Testis (tissue), 3 donors: ENCODE measurements around the gene MED25. TPM values are rescaled to one million over a fixed set of nuclear protein-coding genes. Genes with fewer than 3 reads are reported as not detected.

Source experiments
- DNase-seq: peaks from one replicate; pipeline ENCODE4 v3.0.0-alpha.2; 2019
- H3K27ac ChIP-seq, 2 donors: fragments of 200-600 bp; sonication (generic); one replicate each; pipeline ENCODE4 v1.5.1; 2019
- H3K27me3 ChIP-seq: fragments of 200-600 bp; sonication (generic); one replicate; pipeline ENCODE4 v1.5.1; 2019
- H3K36me3 ChIP-seq: fragments of 200-600 bp; sonication (generic); one replicate; pipeline ENCODE4 v1.5.1; 2017; ENCODE audit warnings: low read depth; ENCODE audit errors: missing control alignments
- H3K4me1 ChIP-seq: fragments of 200-600 bp; sonication (generic); one replicate; pipeline ENCODE4 v1.5.1; 2019
- H3K4me3 ChIP-seq, 2 donors: fragments of 200-600 bp; sonication (generic); one replicate each; pipeline ENCODE4 v1.5.1; 2017 to 2019
- H3K9me3 ChIP-seq: fragments of 200-600 bp; sonication (generic); one replicate; pipeline ENCODE4 v1.5.1; 2017
- POLR2A ChIP-seq: fragments of 450-650 bp; IDR thresholded peaks from one replicate; pipeline ENCODE4 v1.6.1; 2017; ENCODE audit warnings: antibody characterized with exemption, mild to moderate bottlenecking, moderate library complexity
- WGBS, 2 donors: methylation state at CpG; one replicate each; pipeline ENCODE4 v1.1.5; 2018; 5-methylcytosine and 5-hydroxymethylcytosine counted together
- intact Hi-C: fragments of 100-400 bp; cut with DNase I; formaldehyde crosslinking; loops from one replicate; pipeline ENCODE4 v1.15.1; 2023; ENCODE audit warnings: low total_unique reads
- polyA plus RNA-seq: library from polyadenylated mRNA; stranded (reverse); fragments of 350-450 nt; fragmentation: Illumina TruSeq; extraction: RNeasy Lipid Tissue Mini Kit (QIAGEN cat#74804); gene quantifications from one replicate; pipeline ENCODE4 v1.2.3, GENCODE V29; 2014; ENCODE audit warnings: low read depth, low replicate concordance; ENCODE audit not compliant: insufficient read depth
- total RNA-seq, 2 donors: library from RNA; depleted of rRNA; stranded (reverse); fragments of >200 nt; gene quantifications; one replicate each; pipeline ENCODE4 v1.2.3, GENCODE V29; 2016
- TF ChIP-seq, protein P1 (sequence below), 3 experiments: fragments of 450-650 bp in 2 of 3; fragments of 200-600 bp in 1 of 3; sonication (generic) in 1 of 3; IDR thresholded peaks; one replicate each; pipeline ENCODE4 v1.5.1; 2016 to 2019; ENCODE audit warnings: antibody characterized with exemption in 3 of 3, mild to moderate bottlenecking in 2 of 3, moderate library complexity in 1 of 3

The MED25 gene
- total and polyA plus RNA-seq, 3 donors from 2014 or later, result 156 to 246 (median 244) TPM

DNA sequence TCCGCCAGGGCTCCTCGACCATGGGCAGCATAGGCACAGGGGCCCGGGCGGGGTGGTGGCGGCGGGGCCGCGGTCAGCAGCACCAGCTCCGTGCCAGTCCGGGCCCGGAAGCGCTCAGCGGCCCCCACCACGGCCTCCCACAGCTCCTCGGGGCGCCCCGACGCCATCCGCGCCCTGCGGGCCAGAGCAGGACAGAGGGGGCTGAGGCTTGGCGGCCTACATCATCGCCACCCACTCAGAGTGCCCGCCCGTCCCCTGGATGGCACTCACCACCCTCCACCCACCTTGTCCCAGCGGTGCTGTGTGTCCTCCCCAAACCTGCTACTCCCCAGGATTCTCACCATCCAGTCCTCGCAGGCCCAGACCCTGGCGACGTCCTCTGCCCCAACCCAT, 55.0 kb downstream of the MED25 start:
- TF ChIP-seq, protein P1, sequence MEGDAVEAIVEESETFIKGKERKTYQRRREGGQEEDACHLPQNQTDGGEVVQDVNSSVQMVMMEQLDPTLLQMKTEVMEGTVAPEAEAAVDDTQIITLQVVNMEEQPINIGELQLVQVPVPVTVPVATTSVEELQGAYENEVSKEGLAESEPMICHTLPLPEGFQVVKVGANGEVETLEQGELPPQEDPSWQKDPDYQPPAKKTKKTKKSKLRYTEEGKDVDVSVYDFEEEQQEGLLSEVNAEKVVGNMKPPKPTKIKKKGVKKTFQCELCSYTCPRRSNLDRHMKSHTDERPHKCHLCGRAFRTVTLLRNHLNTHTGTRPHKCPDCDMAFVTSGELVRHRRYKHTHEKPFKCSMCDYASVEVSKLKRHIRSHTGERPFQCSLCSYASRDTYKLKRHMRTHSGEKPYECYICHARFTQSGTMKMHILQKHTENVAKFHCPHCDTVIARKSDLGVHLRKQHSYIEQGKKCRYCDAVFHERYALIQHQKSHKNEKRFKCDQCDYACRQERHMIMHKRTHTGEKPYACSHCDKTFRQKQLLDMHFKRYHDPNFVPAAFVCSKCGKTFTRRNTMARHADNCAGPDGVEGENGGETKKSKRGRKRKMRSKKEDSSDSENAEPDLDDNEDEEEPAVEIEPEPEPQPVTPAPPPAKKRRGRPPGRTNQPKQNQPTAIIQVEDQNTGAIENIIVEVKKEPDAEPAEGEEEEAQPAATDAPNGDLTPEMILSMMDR (IDR thresholded peaks at IDR 0.05), result no peak
- no peak for TF ChIP-seq POLR2A
- no peaks in the 10 kb centered on the region for H3K9me3 ChIP-seq

DNA sequence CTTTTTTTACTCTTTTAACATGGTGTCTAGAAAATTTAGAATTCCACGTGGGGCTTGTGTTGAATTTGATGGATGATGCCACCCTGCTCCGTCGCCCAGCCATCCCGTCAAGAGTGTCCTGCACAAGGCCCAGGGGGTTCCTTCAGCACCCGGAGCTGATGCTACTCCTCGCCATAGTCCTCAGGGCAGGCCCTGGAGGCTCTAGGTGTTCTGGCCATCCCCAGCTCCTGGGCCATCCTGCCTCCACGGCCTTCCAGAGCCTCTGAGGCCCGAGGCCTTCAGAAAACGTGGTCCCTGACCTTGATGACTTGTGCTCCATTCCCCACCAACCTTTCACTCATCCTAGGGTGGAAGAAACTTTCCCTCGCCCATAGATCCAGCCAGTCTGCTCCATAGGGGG, 55.7 kb downstream of the MED25 start:
- no peaks in the 10 kb centered on the region for H3K27me3 ChIP-seq
- H3K4me3 ChIP-seq, result no peak overlapping the region
- 82% methylated on average over 4 to 10 of the region's 10 CpGs for WGBS, 2 donors
- no peaks in the 10 kb centered on the region for H3K9me3 ChIP-seq
- intact Hi-C loops, result no loop called here
- H3K36me3 ChIP-seq, result no peaks in the 10 kb centered on the region
- H3K27ac ChIP-seq, result peak overlapping the region; percentile 29
- no peak for DNase-seq
- TF ChIP-seq, protein P1 (IDR thresholded peaks at IDR 0.05), result no peak
- TF ChIP-seq POLR2A, result no peak
- peaks cover 28% of the 10 kb centered on the region for H3K4me1 ChIP-seq

More for the DNA sequence above, 55.0 kb downstream of the MED25 start:
- H3K4me1 ChIP-seq, result peaks cover 28% of the 10 kb centered on the region
- no peaks in the 10 kb centered on the region for H3K27me3 ChIP-seq
- whole genome bisulfite sequencing, 2 donors, result 90% methylated on average over 19 to 29 of the region's 29 CpGs
- no peak for DNase-seq
- H3K4me3 ChIP-seq, result no peak overlapping the region
- intact Hi-C loops, result no loop called here
- H3K36me3 ChIP-seq, result no peaks in the 10 kb centered on the region
- peak overlapping the region in 1 of 2 donors; percentile 43 for H3K27ac ChIP-seq

DNA sequence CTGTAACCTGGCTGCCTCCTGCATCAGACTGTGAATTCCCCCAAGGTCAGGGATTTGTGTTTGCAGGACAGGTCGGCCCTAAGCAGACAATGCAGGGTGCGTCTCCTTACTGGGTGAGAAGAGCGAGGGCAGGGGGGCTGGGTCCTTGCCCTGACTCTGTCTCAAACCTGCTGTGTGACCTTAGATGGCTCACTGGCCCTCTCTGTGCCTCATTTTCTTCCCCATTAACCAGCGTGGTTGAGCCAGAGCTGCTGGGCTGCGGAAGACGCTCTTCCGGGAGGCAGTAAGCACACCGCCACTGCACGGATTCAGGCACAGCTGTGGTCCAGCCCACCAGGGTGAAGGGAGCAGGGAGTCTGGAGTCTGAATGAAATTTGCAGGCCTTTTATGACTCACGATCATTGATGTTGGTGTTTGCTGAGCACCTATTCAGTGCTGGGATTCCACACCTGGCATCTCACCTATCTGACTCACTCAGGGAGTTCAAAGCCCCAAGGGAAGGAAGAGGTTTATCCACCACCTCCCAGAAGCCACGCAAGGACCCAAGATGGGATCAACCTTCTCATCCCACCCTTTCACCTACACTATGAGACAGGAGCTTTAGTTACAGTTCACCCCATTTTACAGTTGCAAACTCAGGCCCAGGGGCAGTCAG, 56.5 kb downstream of the MED25 start:
- no peaks in the 10 kb centered on the region for H3K36me3 ChIP-seq
- peak overlapping the region in 1 of 2 donors; percentile 99 for H3K27ac ChIP-seq
- H3K4me1 ChIP-seq, result peaks cover 27% of the 10 kb centered on the region
- TF ChIP-seq, protein P1 (IDR thresholded peaks at IDR 0.05), result no peak
- no peak for TF ChIP-seq POLR2A
- H3K4me3 ChIP-seq, result no peak overlapping the region
- 75 to 90% methylated on average over 5 to 11 of the region's 11 CpGs for WGBS, 2 donors
- no peak for DNase-seq
- intact Hi-C loops, result no loop called here
- no peaks in the 10 kb centered on the region for H3K9me3 ChIP-seq
- H3K27me3 ChIP-seq, result no peaks in the 10 kb centered on the region

DNA sequence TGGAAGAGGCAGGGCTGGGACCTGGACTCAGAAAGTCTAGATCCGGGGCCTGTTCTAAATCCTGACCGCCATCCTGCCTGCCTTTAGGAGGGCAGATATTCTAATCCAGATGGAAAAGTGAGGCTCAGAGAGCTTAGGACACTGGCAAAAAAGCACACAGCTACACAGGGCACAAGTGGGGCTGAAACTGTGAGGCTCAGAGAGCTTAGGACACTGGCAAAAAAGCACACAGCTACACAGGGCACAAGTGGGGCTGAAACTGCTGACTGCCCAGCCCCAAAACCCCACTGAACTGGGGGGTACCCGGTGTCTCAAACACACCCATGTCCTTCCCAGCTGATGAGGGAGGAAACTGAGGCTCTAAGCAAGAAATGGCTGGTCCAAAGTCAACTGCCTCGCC, 57.1 kb downstream of the MED25 start:
- WGBS, 2 donors, result 22 to 78% methylated on average over 2 to 4 of the region's 4 CpGs
- Histone ChIP-seq H3K36me3 (no peaks in the 10 kb centered on the region), H3K27ac (peak overlapping the region; percentile 99 to 100), H3K4me1 (peaks cover 23% of the 10 kb centered on the region), H3K27me3 (no peaks in the 10 kb centered on the region), H3K4me3 (peak overlapping the region in 1 of 2 donors; percentile 99), H3K9me3 (no peaks in the 10 kb centered on the region)
- TF ChIP-seq, protein P1 (IDR thresholded peaks at IDR 0.05), result no peak
- no peak for TF ChIP-seq POLR2A
- no peak for DNase-seq
- intact Hi-C loops, result no loop called here
